Ishikawa (cell line): ENCODE measurements around the gene ACSL6.

Source experiments
- CEBPB ChIP-seq: IDR thresholded peaks from 2 replicates; pipeline ENCODE4 v1.6.1; 2012
- RAD21 ChIP-seq: IDR thresholded peaks from 2 replicates; pipeline ENCODE4 v1.6.1; 2012; ENCODE audit warnings: low read depth
- REST ChIP-seq: IDR thresholded peaks from 2 replicates; pipeline ENCODE4 v1.6.1; 2012; ENCODE audit warnings: low read depth, mild to moderate bottlenecking
- TAF1 ChIP-seq: IDR thresholded peaks from 2 replicates; pipeline ENCODE4 v1.6.1; 2012; ENCODE audit warnings: low read depth, mild to moderate bottlenecking
- TF ChIP-seq, protein P1 (sequence below): IDR thresholded peaks from 2 replicates; pipeline ENCODE4 v1.6.1; 2012

- no peak for TF ChIP-seq CEBPB
- no peak for TF ChIP-seq REST
- TF ChIP-seq TAF1: no peak
- TF ChIP-seq RAD21: no peak
- TF ChIP-seq, protein P1, sequence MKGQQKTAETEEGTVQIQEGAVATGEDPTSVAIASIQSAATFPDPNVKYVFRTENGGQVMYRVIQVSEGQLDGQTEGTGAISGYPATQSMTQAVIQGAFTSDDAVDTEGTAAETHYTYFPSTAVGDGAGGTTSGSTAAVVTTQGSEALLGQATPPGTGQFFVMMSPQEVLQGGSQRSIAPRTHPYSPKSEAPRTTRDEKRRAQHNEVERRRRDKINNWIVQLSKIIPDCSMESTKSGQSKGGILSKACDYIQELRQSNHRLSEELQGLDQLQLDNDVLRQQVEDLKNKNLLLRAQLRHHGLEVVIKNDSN: no peak
Measured at GRCh38 chr5:131999441-132000240, 11.8 kb downstream of the ACSL6 start.
